IMR-90 (cell line): ENCODE results near the gene PCARE. TPM values are rescaled to one million over a fixed set of nuclear protein-coding genes. Genes with fewer than 3 reads are reported as not detected.

Source experiments
- ATAC-seq: fragments of 200-7000 bp; cut with Tn5 transposase; 2 replicates; pipeline ENCODE4 v1.9.1; 2020; ENCODE audit warnings: low read depth, mild to moderate bottlenecking, moderate library complexity
- BruUV-seq: library from RNA; stranded (reverse); fragments of 400-500 nt; replicated peaks from 2 replicates; lab custom pipeline; 2021; lab: Mats Ljungman, UMichigan
- CTCF ChIA-PET: fragments of 300-600 bp; formaldehyde crosslinking; extraction: SDS; loops from one replicate; lab custom pipeline; 2021; ENCODE audit warnings: antibody characterized with exemption; lab: Yijun Ruan, JAX
- POLR2A ChIA-PET: fragments of 300-600 bp; sonication (Branson Sonifier 250); formaldehyde crosslinking; loops from one replicate; lab custom pipeline; 2022; ENCODE audit warnings: antibody characterized with exemption; ENCODE audit not compliant: unreplicated experiment; lab: Charles Lee
- DNase-seq: peaks from one replicate; pipeline ENCODE4 v3.0.0; 2013
- H2AFZ ChIP-seq: replicated peaks from 2 replicates; pipeline ENCODE3; 2013; ENCODE audit warnings: low read length, mild to moderate bottlenecking; ENCODE audit not compliant: poor library complexity
- H2AK5ac ChIP-seq: 2 replicates; pipeline ENCODE4 v1.6.1; 2013; ENCODE audit warnings: low read depth, low read length, inconsistent platforms
- H2AK9ac ChIP-seq: replicated peaks from 2 replicates; pipeline ENCODE3; 2013; ENCODE audit warnings: mild to moderate bottlenecking, low read depth, low read length, moderate library complexity; ENCODE audit not compliant: poor library complexity
- H2BK120ac ChIP-seq: 2 replicates; pipeline ENCODE4 v1.6.1; 2013; ENCODE audit warnings: low read depth, low read length, inconsistent platforms
- H2BK15ac ChIP-seq: 3 replicates; pipeline ENCODE4 v1.6.1; 2013; ENCODE audit warnings: low read depth, low read length, inconsistent platforms
- H2BK20ac ChIP-seq: 2 replicates; pipeline ENCODE4 v1.6.1; 2013; ENCODE audit warnings: low read depth, mild to moderate bottlenecking, inconsistent platforms, low read length, moderate library complexity
- H2BK5ac ChIP-seq: 2 replicates; pipeline ENCODE4 v1.6.1; 2013; ENCODE audit warnings: mild to moderate bottlenecking, low read depth, low read length, inconsistent platforms; ENCODE audit not compliant: poor library complexity, severe bottlenecking
- H3K14ac ChIP-seq: replicated peaks from 2 replicates; pipeline ENCODE4 v1.6.1; 2013; ENCODE audit warnings: low read depth, low read length, inconsistent platforms
- H3K18ac ChIP-seq: 2 replicates; pipeline ENCODE4 v1.6.1; 2013; ENCODE audit warnings: low read depth, low read length, control low read depth
- H3K23ac ChIP-seq: 2 replicates; pipeline ENCODE4 v1.6.1; 2013; ENCODE audit warnings: low read depth, low read length, inconsistent platforms
- H3K27ac ChIP-seq: 2 replicates; pipeline ENCODE4 v1.5.1; 2013; ENCODE audit warnings: mild to moderate bottlenecking, control low read depth, low read length; ENCODE audit not compliant: insufficient read depth
- H3K27me3 ChIP-seq: 2 replicates; pipeline ENCODE4 v1.6.1; 2013; ENCODE audit warnings: low read length; ENCODE audit not compliant: control insufficient read depth, insufficient read depth
- H3K36me3 ChIP-seq: 2 replicates; pipeline ENCODE4 v1.6.1; 2013; ENCODE audit warnings: low read length, mixed read lengths; ENCODE audit not compliant: control insufficient read depth, insufficient read depth
- H3K4ac ChIP-seq: 2 replicates; pipeline ENCODE4 v1.6.1; 2013; ENCODE audit warnings: low read depth, low read length, inconsistent platforms
- H3K4me1 ChIP-seq: 2 replicates; pipeline ENCODE4 v1.6.1; 2013; ENCODE audit warnings: low read length, mixed read lengths; ENCODE audit not compliant: control insufficient read depth, insufficient read depth
- H3K4me2 ChIP-seq: 2 replicates; pipeline ENCODE4 v1.6.1; 2013; ENCODE audit warnings: low read depth, mild to moderate bottlenecking, control low read depth, low read length, moderate library complexity
- H3K4me3 ChIP-seq: 2 replicates; pipeline ENCODE4 v1.5.1; 2013; ENCODE audit warnings: low read depth, mild to moderate bottlenecking, control low read depth, low read length, moderate library complexity; ENCODE audit not compliant: insufficient read depth
- H3K56ac ChIP-seq: 2 replicates; pipeline ENCODE4 v1.6.1; 2013; ENCODE audit warnings: low read length, inconsistent platforms; ENCODE audit not compliant: insufficient read depth; ENCODE audit errors: extremely low read depth
- H3K79me1 ChIP-seq, 2 experiments: 2 replicates each; pipeline ENCODE4 v1.6.1; 2013; ENCODE audit warnings: low read length in 2 of 2, inconsistent platforms in 1 of 2, low read depth in 1 of 2
- H3K9ac ChIP-seq: 2 replicates; pipeline ENCODE4 v1.6.1; 2013; ENCODE audit warnings: low read depth, low read length, control low read depth
- H3K9me1 ChIP-seq: 2 replicates; pipeline ENCODE4 v1.6.1; 2013; ENCODE audit warnings: low read length, inconsistent platforms; ENCODE audit not compliant: insufficient read depth
- H3K9me3 ChIP-seq: 2 replicates; pipeline ENCODE4 v1.6.1; 2013; ENCODE audit warnings: low read length; ENCODE audit not compliant: control insufficient read depth, insufficient read depth
- H4K20me1 ChIP-seq: 2 replicates; pipeline ENCODE4 v1.6.1; 2013; ENCODE audit warnings: low read length, inconsistent platforms; ENCODE audit not compliant: insufficient read depth
- H4K5ac ChIP-seq: 2 replicates; pipeline ENCODE4 v1.6.1; 2013; ENCODE audit warnings: mild to moderate bottlenecking, low read depth, low read length, control low read depth
- H4K8ac ChIP-seq, 2 experiments: 2 replicates each; pipeline ENCODE4 v1.6.1; 2013; ENCODE audit warnings: low read depth in 2 of 2, low read length in 2 of 2, control low read depth in 1 of 2, inconsistent platforms in 1 of 2
- H4K91ac ChIP-seq: 2 replicates; pipeline ENCODE4 v1.6.1; 2013; ENCODE audit warnings: low read depth, low read length, inconsistent platforms; ENCODE audit not compliant: insufficient read depth
- CEBPB ChIP-seq: IDR thresholded peaks from 2 replicates; pipeline ENCODE4 v1.6.1; 2012; ENCODE audit warnings: low read depth, low read length, improper control_type of control experiment
- ELK1 ChIP-seq: fragments of 150-350 bp; IDR thresholded peaks from 2 replicates; pipeline ENCODE4 v1.6.1; 2016; ENCODE audit warnings: low read depth, mild to moderate bottlenecking, low read length, moderate library complexity, borderline replicate concordance
- SMC3 ChIP-seq: fragments of 150-350 bp; IDR thresholded peaks from 2 replicates; pipeline ENCODE4 v1.6.1; 2016; ENCODE audit warnings: low read depth, mild to moderate bottlenecking, antibody characterized with exemption, low read length, moderate library complexity
- USF2 ChIP-seq: fragments of 150-350 bp; IDR thresholded peaks from 2 replicates; pipeline ENCODE4 v1.6.1; 2017; ENCODE audit warnings: mild to moderate bottlenecking, antibody characterized with exemption, low read length, low read depth
- WGBS, 2 experiments: methylation state at CpG; one replicate each; pipeline versions ENCODE4 v1.1.5 to v1.1.7; 2013; ENCODE audit warnings: missing lambda C conversion rate in 2 of 2; ENCODE audit not compliant: insufficient read length in 1 of 2; ENCODE audit errors: extremely low coverage in 2 of 2; 5-methylcytosine and 5-hydroxymethylcytosine counted together
- dilution Hi-C: fragments of 300-500 bp; cut with HindIII; formaldehyde crosslinking; loops from one replicate; pipeline ENCODE4 v1.14.3; 2018; ENCODE audit warnings: low sequenced_read_pairs; ENCODE audit not compliant: unreplicated experiment
- in situ Hi-C: fragments of 300-500 bp; cut with MboI; formaldehyde crosslinking; loops from 3 replicates; pipeline ENCODE4 v1.14.3; 2019; ENCODE audit warnings: low sequenced_read_pairs, inconsistent platforms, mixed read lengths
- intact Hi-C: fragments of 100-400 bp; cut with micrococcal nuclease; formaldehyde crosslinking; loops from 2 replicates; pipeline ENCODE4 v1.10.0; 2022
- polyA plus RNA-seq, 3 experiments: library from polyadenylated mRNA; depleted of rRNA; stranded (reverse); fragments of >200 nt; gene quantifications; 2 replicates each; pipeline ENCODE4 v1.2.3, GENCODE V29; 2012; ENCODE audit warnings: low replicate concordance in 1 of 3
- total RNA-seq: library from RNA; depleted of rRNA; stranded (reverse); fragments of >200 nt; gene quantifications from 2 replicates; pipeline ENCODE4 v1.2.3, GENCODE V29; 2012

PCARE gene
- total and polyA plus RNA-seq, 2 of the 4 experiments (the other 2 are of a cell fraction), result not detected

GRCh38 chr2:29023188-29023587, 51.1 kb downstream of the PCARE start:
- intact Hi-C loops, result no loop called here
- Histone ChIP-seq H3K4me3 (no peak overlapping the region), H3K9me3 (no peaks in the 10 kb centered on the region), H3K18ac (no peak overlapping the region), H3K4ac (no peak overlapping the region), H4K8ac (no peak overlapping the region), H3K79me1 (no peaks in the 10 kb centered on the region), H3K4me2 (no peak overlapping the region), H4K20me1 (no peaks in the 10 kb centered on the region), H2BK120ac (no peak overlapping the region), H3K27ac (no peak overlapping the region), H3K27me3 (peaks cover 8% of the 10 kb centered on the region; the same call in 1 of the 2 replicates), H3K56ac (no peak overlapping the region), H4K91ac (no peak overlapping the region), H2BK15ac (no peak overlapping the region), H3K23ac (no peak overlapping the region), H3K4me1 (no peaks in the 10 kb centered on the region), H4K5ac (no peak overlapping the region), H2BK20ac (no peak overlapping the region), H3K9ac (no peak overlapping the region), H3K9me1 (no peaks in the 10 kb centered on the region), H3K36me3 (no peaks in the 10 kb centered on the region), H2BK5ac (no peak overlapping the region), H2AK9ac (no peak overlapping the region), H3K14ac (no peak overlapping the region), H2AK5ac (no peak overlapping the region), H2AFZ (no peak overlapping the region)
- in situ Hi-C loops, result no loop called here
- no peak for ATAC-seq
- POLR2A ChIA-PET, result no interaction called here
- TF ChIP-seq CEBPB, result no peak
- no peak for TF ChIP-seq ELK1
- no peak for TF ChIP-seq SMC3
- no peak for TF ChIP-seq USF2
- no CpG with 5 or more reads among the region's 4 CpGs for WGBS, 2 experiments
- dilution Hi-C loops, result no loop called here
- CTCF ChIA-PET, result no interaction called here
- no TSS peak for BruUV-seq
- DNase-seq, result no peak
